GM12878 (cell line): ENCODE data around the gene GGT5. TPM values are rescaled to one million over a fixed set of nuclear protein-coding genes. Genes with fewer than 3 reads are reported as not detected.

Experiments used
- ATAC-seq: fragments of 200-7000 bp; cut with Tn5 transposase; 3 replicates; pipeline ENCODE4 v1.9.1; 2020; ENCODE audit warnings: mild to moderate bottlenecking, moderate library complexity
- BruUV-seq: library from RNA; stranded (reverse); fragments of 400-500 nt; replicated peaks from 2 replicates; lab custom pipeline; 2021; lab: Mats Ljungman, UMichigan
- CTCF ChIA-PET: fragments of 300-600 bp; sonication (Branson Sonifier 250); formaldehyde crosslinking; extraction: SDS; loops from one replicate; lab custom pipeline; 2021; ENCODE audit warnings: inconsistent platforms; lab: Yijun Ruan, JAX
- POLR2A ChIA-PET: fragments of 350-600 bp; formaldehyde crosslinking; extraction: SDS; loops from one replicate; lab custom pipeline; 2021; ENCODE audit warnings: inconsistent platforms; lab: Charles Lee
- RAD21 ChIA-PET: fragments of 300-600 bp; sonication (Branson Sonifier 250); formaldehyde crosslinking; loops from one replicate; lab custom pipeline; 2023; ENCODE audit warnings: antibody characterized with exemption; ENCODE audit not compliant: unreplicated experiment; lab: Charles Lee
- SMC1A ChIA-PET: fragments of 300-600 bp; sonication (Branson Sonifier 250); formaldehyde crosslinking; loops from one replicate; lab custom pipeline; 2023; ENCODE audit not compliant: unreplicated experiment, uncharacterized antibody; lab: Charles Lee
- DNase-seq: peaks from one replicate; pipeline ENCODE4 v3.0.0-alpha.2; 2011; ENCODE audit warnings: low read depth, low spot score
- FAIRE-seq: peaks from 3 replicates; lab custom pipeline; 2011; peaks lifted over from hg19 to GRCh38; lab: Jason Lieb, UNC
- H2AFZ ChIP-seq: 2 replicates; pipeline ENCODE4 v1.6.0; 2011; ENCODE audit warnings: low read depth, low read length, control low read depth; ENCODE audit not compliant: control insufficient read depth
- H3K27ac ChIP-seq: 2 replicates; pipeline ENCODE4 v1.5.1; 2011; ENCODE audit warnings: control low read depth; ENCODE audit not compliant: control insufficient read depth, insufficient read depth
- H3K27me3 ChIP-seq, 2 experiments: replicated peaks in 1 of 2; 2 replicates each; pipeline versions ENCODE4 v1.6.0 to v1.6.1; 2011; ENCODE audit warnings: low read length in 1 of 2; ENCODE audit not compliant: control insufficient read depth in 2 of 2, insufficient read depth in 2 of 2
- H3K36me3 ChIP-seq, 2 experiments: 2 replicates each; pipeline ENCODE4 v1.5.1; 2011; ENCODE audit warnings: low read length in 1 of 2; ENCODE audit not compliant: control insufficient read depth in 2 of 2, insufficient read depth in 2 of 2
- H3K4me1 ChIP-seq: 2 replicates; pipeline ENCODE4 v1.6.1; 2011; ENCODE audit warnings: mild to moderate bottlenecking, low read length, moderate library complexity, mixed read lengths; ENCODE audit not compliant: control insufficient read depth, insufficient read depth
- H3K4me2 ChIP-seq: 2 replicates; pipeline ENCODE4 v1.6.0; 2011; ENCODE audit warnings: control low read depth; ENCODE audit not compliant: control insufficient read depth, insufficient read depth
- H3K4me3 ChIP-seq: fragments of 200-600 bp; sonication (generic); 2 replicates; pipeline ENCODE4 v1.5.1; 2016
- H3K79me2 ChIP-seq: 2 replicates; pipeline ENCODE4 v1.6.0; 2011; ENCODE audit warnings: low read length; ENCODE audit not compliant: control insufficient read depth, insufficient read depth
- H3K9ac ChIP-seq: 2 replicates; pipeline ENCODE4 v1.8.0; 2011; ENCODE audit warnings: low read length, control low read depth, mixed read lengths; ENCODE audit not compliant: control insufficient read depth, insufficient read depth
- H3K9me3 ChIP-seq: replicated peaks from 3 replicates; pipeline ENCODE4 v1.5.1; 2011; ENCODE audit warnings: mild to moderate bottlenecking, low read length; ENCODE audit not compliant: control insufficient read depth, insufficient read depth
- H4K20me1 ChIP-seq: 2 replicates; pipeline ENCODE4 v1.6.0; 2011; ENCODE audit not compliant: control insufficient read depth, insufficient read depth
- ASH2L ChIP-seq: fragments of 300-600, 200-600 bp; sonication (generic); IDR thresholded peaks from 2 replicates; pipeline ENCODE4 v1.6.1; 2017; ENCODE audit warnings: low read depth, mild to moderate bottlenecking, borderline replicate concordance
- IKZF1 ChIP-seq: fragments of 450-650 bp; conservative IDR thresholded peaks from 2 replicates; pipeline ENCODE4 v1.6.1; 2017; ENCODE audit warnings: antibody characterized with exemption, mild to moderate bottlenecking
- MYB ChIP-seq: fragments of 150-350 bp; IDR thresholded peaks from 2 replicates; pipeline ENCODE4 v1.6.1; 2014; ENCODE audit warnings: mild to moderate bottlenecking, low read depth, low read length, borderline replicate concordance
- NFXL1 ChIP-seq: fragments of 450-650 bp; IDR thresholded peaks from 2 replicates; pipeline ENCODE4 v1.6.1; 2017; ENCODE audit warnings: antibody characterized with exemption, mild to moderate bottlenecking, borderline replicate concordance
- RAD51 ChIP-seq: fragments of 450-650 bp; IDR thresholded peaks from 2 replicates; pipeline ENCODE4 v1.6.1; 2016; ENCODE audit warnings: moderate library complexity, mild to moderate bottlenecking, inconsistent platforms
- SUZ12 ChIP-seq: fragments of 200-600 bp; sonication (generic); IDR thresholded peaks from one replicate; pipeline ENCODE4 v1.6.1; 2018; ENCODE audit warnings: antibody characterized with exemption, mild to moderate bottlenecking; ENCODE audit not compliant: unreplicated experiment
- TBL1XR1 ChIP-seq: IDR thresholded peaks from 2 replicates; pipeline ENCODE4 v1.6.1; 2012; ENCODE audit warnings: low read depth, low read length, improper control_type of control experiment
- TCF3 ChIP-seq: IDR thresholded peaks from 2 replicates; pipeline ENCODE4 v1.6.1; 2012; ENCODE audit warnings: low read depth, mild to moderate bottlenecking, low read length, borderline replicate concordance; ENCODE audit not compliant: insufficient read depth
- ZNF207 ChIP-seq: fragments of 450-650 bp; IDR thresholded peaks from 2 replicates; pipeline ENCODE4 v1.6.1; 2014; ENCODE audit warnings: antibody characterized with exemption, mild to moderate bottlenecking, borderline replicate concordance
- ZNF274 ChIP-seq: IDR thresholded peaks from one replicate; pipeline ENCODE4 v1.8.0; 2011; ENCODE audit not compliant: insufficient read length, insufficient read depth
- ZSCAN29 ChIP-seq: fragments of 450-650 bp; IDR thresholded peaks from 2 replicates; pipeline ENCODE4 v1.6.1; 2017; ENCODE audit warnings: mild to moderate bottlenecking, moderate library complexity
- WGBS: methylation state at CpG from one replicate; pipeline ENCODE4 v1.1.6; 2016; ENCODE audit warnings: low lambda C conversion rate; ENCODE audit not compliant: insufficient replicate concordance, insufficient coverage; ENCODE audit errors: missing lambda C conversion rate; 5-methylcytosine and 5-hydroxymethylcytosine counted together
- in situ Hi-C: fragments of 300-500 bp; cut with MboI; formaldehyde crosslinking; loops from 9 replicates; pipeline ENCODE4 v1.14.3; 2018; ENCODE audit warnings: mixed read lengths
- intact Hi-C: fragments of 100-400 bp; cut with micrococcal nuclease; formaldehyde crosslinking; loops from one replicate; pipeline ENCODE4 v1.14.2; 2022; ENCODE audit not compliant: unreplicated experiment
- polyA plus RNA-seq, 11 experiments: library from polyadenylated mRNA; depleted of rRNA in 4 of 11; unstranded in 6 of 11; stranded (reverse) in 5 of 11; fragments of >200 nt; fragmentation: Nextera tagmentation in 4 of 11; fragmentation: Illumina TruSeq in 1 of 11; extraction: Ambion mirVana in 4 of 11; extraction: Trizol in 1 of 11; gene quantifications; 1 replicate in 1 of 11; 2 replicates in 10 of 11; pipeline versions ENCODE4 v1.2.1 to v1.2.3, GENCODE V29; 2011 to 2016; ENCODE audit warnings: inconsistent platforms in 2 of 11, missing spikeins in 2 of 11, low read depth in 1 of 11
- total RNA-seq, 4 experiments: library from RNA; depleted of rRNA in 3 of 4; stranded (reverse); fragments of >200 nt in 3 of 4; fragmentation: Illumina TruSeq in 1 of 4; extraction: Trizol in 1 of 4; gene quantifications; 2 replicates each; pipeline versions ENCODE4 v1.2.1 to v1.2.3, GENCODE V29; 2013 to 2021
- TF ChIP-seq, protein P1 (sequence below): fragments of 450-650 bp; IDR thresholded peaks from 2 replicates; pipeline ENCODE4 v1.6.1; 2018; ENCODE audit warnings: borderline replicate concordance, mild to moderate bottlenecking; ENCODE audit not compliant: partially characterized antibody
- TF ChIP-seq, protein P2 (sequence below): fragments of 450-650 bp; IDR thresholded peaks from 2 replicates; pipeline ENCODE4 v1.6.1; 2016; ENCODE audit warnings: mild to moderate bottlenecking

Gene GGT5
- total and polyA plus RNA-seq, 10 of the 15 experiments (the other 5 are each of a cell fraction or from before 2014, with no cell fraction given): 0.34 TPM; not detected in 9

DNA sequence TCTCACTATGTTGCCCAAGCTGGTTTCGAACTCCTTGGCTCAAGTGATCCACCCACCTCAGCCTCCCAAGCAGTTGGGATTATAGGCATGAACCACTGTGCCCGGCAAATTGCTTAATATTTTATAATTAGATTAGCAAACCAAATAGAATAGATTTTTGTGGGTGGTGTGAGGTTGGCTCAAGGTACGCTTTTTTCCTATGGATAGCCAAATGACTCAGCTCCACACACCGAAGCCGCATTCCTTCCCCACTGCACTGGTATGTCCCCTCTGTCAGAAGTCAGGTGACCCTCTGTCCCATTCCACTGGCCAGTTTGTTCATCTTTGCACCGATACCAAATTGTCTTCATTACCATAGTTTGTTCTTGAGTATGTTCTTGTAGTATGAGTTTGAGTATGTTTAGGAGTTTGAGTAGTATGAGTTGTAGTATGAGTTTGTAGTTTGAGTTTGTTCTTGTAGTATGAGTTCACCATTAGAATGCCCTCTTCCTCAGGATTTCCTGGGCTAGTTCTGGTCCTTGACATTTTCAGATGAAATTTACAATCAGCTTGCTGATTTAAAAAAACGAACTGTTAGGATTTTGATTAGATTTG, 44.2 kb downstream of the GGT5 start:
- POLR2A ChIA-PET: no interaction called here
- ATAC-seq: no peak

More for the DNA sequence above, 44.2 kb downstream of the GGT5 start:
- in situ Hi-C loops: no loop called here
- SMC1A ChIA-PET: interaction anchor here (1.6 kb wide), 1 partner anchor 10 kb away, joined by 4 read pairs; no protein-coding TSS in a partner anchor
- H3K9me3 ChIP-seq: no peaks in the 10 kb centered on the region
- H2AFZ ChIP-seq: no peak overlapping the region
- BruUV-seq: no TSS peak
- no peak overlapping the region for H3K4me3 ChIP-seq
- CTCF ChIA-PET: interaction anchor here (0.7 to 1.0 kb wide), 3 partner anchors 31 to 175 kb away, joined by 3 read pairs; no protein-coding TSS in a partner anchor
- FAIRE-seq (no peak), DNase-seq (no peak)
- no peaks in the 10 kb centered on the region for H3K36me3 ChIP-seq
- 17% methylated on average over 7 of the region's 7 CpGs for WGBS
- H3K27me3 ChIP-seq: no peaks in the 10 kb centered on the region
- TF ChIP-seq, protein P1, sequence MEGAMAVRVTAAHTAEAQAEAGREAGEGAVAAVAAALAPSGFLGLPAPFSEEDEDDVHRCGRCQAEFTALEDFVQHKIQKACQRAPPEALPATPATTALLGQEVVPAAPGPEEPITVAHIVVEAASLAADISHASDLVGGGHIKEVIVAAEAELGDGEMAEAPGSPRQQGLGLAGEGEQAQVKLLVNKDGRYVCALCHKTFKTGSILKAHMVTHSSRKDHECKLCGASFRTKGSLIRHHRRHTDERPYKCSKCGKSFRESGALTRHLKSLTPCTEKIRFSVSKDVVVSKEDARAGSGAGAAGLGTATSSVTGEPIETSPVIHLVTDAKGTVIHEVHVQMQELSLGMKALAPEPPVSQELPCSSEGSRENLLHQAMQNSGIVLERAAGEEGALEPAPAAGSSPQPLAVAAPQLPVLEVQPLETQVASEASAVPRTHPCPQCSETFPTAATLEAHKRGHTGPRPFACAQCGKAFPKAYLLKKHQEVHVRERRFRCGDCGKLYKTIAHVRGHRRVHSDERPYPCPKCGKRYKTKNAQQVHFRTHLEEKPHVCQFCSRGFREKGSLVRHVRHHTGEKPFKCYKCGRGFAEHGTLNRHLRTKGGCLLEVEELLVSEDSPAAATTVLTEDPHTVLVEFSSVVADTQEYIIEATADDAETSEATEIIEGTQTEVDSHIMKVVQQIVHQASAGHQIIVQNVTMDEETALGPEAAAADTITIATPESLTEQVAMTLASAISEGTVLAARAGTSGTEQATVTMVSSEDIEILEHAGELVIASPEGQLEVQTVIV: no peak
- TF ChIP-seq NFXL1: no peak
- no peak for TF ChIP-seq ZSCAN29
- TF ChIP-seq SUZ12: no peak
- no peak for TF ChIP-seq MYB
- TF ChIP-seq, protein P2, sequence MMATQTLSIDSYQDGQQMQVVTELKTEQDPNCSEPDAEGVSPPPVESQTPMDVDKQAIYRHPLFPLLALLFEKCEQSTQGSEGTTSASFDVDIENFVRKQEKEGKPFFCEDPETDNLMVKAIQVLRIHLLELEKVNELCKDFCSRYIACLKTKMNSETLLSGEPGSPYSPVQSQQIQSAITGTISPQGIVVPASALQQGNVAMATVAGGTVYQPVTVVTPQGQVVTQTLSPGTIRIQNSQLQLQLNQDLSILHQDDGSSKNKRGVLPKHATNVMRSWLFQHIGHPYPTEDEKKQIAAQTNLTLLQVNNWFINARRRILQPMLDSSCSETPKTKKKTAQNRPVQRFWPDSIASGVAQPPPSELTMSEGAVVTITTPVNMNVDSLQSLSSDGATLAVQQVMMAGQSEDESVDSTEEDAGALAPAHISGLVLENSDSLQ: no peak
- TF ChIP-seq ZNF274: no peak
- TF ChIP-seq TBL1XR1: no peak
- no peak for TF ChIP-seq ZNF207
- TF ChIP-seq IKZF1: no peak
- no peak for TF ChIP-seq TCF3
- no peak for TF ChIP-seq RAD51
- no peak for TF ChIP-seq ASH2L
- H3K4me1 ChIP-seq: peaks cover 3% of the 10 kb centered on the region
- H3K27ac ChIP-seq: no peak overlapping the region
- no peak overlapping the region for H3K4me2 ChIP-seq
- H3K79me2 ChIP-seq: no peaks in the 10 kb centered on the region
- RAD21 ChIA-PET: no interaction called here
- no peak overlapping the region for H3K9ac ChIP-seq
- intact Hi-C loops: no loop called here
- H4K20me1 ChIP-seq: no peaks in the 10 kb centered on the region
